ENCODE results near the gene CAPN14. TPM values are rescaled to one million over a fixed set of nuclear protein-coding genes. Genes with fewer than 3 reads are reported as not detected.

CAPN14 gene
- total and polyA plus RNA-seq, 2 experiments from 2014 or later, result 0.39 TPM; not detected in 1

DNA sequence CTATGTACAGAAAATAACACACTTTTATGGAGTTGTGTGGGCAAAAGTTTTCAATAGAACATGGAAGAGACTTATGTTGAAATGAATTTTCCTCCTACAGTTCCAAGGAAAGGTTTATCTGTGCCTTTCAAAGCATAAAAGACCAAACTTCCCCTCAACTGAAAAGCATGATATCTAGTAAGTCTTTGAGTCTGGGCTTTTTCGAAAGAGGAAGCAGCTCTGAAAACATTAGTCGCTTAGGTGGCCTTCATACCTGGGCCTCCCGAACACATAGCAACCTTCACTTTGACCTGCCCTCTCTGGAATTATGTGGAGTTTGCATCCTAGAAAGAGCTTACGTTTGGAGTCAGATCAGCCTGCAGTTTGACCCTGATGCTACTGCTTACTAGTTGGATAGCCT is 4.8 kb upstream of the CAPN14 start:
- H3K4me3 ChIP-seq, result no peak overlapping the region
- no peaks in the 10 kb centered on the region for H3K9me3 ChIP-seq (ENCODE audit: low read depth)
- no peaks in the 10 kb centered on the region for H3K36me3 ChIP-seq
- no peaks in the 10 kb centered on the region for H3K4me1 ChIP-seq (ENCODE audit: low read depth)
- DNase-seq (ENCODE audit: low read depth in 1 of 2, low spot score in 1 of 2), result no peak
- H3K27ac ChIP-seq, result no peak overlapping the region
- TF ChIP-seq, protein P1, sequence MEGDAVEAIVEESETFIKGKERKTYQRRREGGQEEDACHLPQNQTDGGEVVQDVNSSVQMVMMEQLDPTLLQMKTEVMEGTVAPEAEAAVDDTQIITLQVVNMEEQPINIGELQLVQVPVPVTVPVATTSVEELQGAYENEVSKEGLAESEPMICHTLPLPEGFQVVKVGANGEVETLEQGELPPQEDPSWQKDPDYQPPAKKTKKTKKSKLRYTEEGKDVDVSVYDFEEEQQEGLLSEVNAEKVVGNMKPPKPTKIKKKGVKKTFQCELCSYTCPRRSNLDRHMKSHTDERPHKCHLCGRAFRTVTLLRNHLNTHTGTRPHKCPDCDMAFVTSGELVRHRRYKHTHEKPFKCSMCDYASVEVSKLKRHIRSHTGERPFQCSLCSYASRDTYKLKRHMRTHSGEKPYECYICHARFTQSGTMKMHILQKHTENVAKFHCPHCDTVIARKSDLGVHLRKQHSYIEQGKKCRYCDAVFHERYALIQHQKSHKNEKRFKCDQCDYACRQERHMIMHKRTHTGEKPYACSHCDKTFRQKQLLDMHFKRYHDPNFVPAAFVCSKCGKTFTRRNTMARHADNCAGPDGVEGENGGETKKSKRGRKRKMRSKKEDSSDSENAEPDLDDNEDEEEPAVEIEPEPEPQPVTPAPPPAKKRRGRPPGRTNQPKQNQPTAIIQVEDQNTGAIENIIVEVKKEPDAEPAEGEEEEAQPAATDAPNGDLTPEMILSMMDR (IDR thresholded peaks at IDR 0.05; ENCODE audit: low read depth, low read length), result no peak
- no peaks in the 10 kb centered on the region for H3K27me3 ChIP-seq

DNA sequence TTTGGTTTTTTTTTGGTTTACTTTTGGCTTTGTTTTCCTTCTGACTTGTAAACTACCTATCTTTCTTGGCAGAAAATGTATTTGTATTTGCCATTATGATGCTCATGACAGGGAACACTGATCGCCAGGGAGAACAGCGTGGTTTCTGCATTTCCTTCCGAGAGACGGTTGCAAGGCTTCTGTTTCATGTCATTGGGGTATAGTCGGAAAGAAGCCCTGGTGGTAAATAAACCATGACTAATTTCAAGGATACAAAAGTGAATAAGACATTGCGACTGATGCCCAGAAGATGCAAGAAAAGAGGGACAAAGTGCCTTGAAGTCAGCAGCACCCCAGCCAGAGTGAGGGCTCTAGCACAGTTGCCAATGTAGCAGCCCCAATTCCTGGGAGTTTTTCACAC is 4.2 kb upstream of the CAPN14 start:
- H3K36me3 ChIP-seq, result no peaks in the 10 kb centered on the region
- H3K27ac ChIP-seq, result no peak overlapping the region
- no peaks in the 10 kb centered on the region for H3K4me1 ChIP-seq (ENCODE audit: low read depth)
- TF ChIP-seq, protein P1 (IDR thresholded peaks at IDR 0.05; ENCODE audit: low read depth, low read length), result no peak
- no peak for DNase-seq (ENCODE audit: low read depth in 1 of 2, low spot score in 1 of 2)
- no peaks in the 10 kb centered on the region for H3K27me3 ChIP-seq
- no peak overlapping the region for H3K4me3 ChIP-seq
- H3K9me3 ChIP-seq (ENCODE audit: low read depth), result no peaks in the 10 kb centered on the region

DNA sequence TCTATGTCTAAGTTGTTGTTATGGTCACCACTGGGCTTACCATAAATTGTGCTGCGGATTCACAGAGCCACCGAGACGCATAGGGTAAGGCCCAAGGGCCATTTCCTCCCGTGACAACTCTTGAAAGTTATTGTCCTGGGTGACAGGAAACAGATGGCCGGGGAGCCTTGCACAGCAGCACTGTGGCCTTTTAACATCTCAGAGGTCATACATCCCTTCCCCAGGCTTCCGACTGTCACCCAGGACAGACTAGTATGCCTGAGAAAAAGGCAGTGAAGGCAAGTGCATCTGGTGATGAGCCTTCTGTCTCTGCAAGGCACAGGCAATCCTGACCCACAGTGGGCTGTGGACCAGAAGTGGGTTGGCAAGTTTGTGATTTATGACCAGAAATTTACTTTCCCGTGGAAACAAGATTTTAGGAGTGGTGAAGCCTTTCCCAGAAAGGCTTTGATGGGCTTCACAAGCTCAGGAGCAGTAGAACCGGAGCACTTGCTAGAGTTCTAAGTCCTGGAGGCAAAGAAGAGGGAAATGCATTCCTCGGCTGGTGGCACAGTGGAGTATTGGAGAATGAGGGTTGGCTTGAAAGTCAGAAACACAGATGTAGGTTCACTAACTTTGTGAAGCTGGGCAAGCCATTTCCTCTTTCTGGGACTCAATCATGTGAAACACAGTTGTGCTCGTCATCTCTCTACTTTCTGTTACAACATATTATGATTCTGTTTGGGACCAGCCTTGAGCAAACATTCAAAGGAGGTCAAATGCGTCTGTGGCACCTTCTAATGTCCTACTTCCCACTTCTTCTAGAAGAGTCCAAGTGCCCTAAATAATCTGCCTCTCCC is 2.0 kb upstream of the CAPN14 start:
- Histone ChIP-seq H3K27me3 (no peaks in the 10 kb centered on the region), H3K36me3 (no peaks in the 10 kb centered on the region), H3K9me3 (ENCODE audit: low read depth) (no peaks in the 10 kb centered on the region), H3K4me3 (no peak overlapping the region), H3K27ac (no peak overlapping the region), H3K4me1 (ENCODE audit: low read depth) (no peaks in the 10 kb centered on the region)
- DNase-seq (ENCODE audit: low read depth in 1 of 2, low spot score in 1 of 2), result no peak
- TF ChIP-seq, protein P1 (IDR thresholded peaks at IDR 0.05; ENCODE audit: low read depth, low read length), result no peak

DNA sequence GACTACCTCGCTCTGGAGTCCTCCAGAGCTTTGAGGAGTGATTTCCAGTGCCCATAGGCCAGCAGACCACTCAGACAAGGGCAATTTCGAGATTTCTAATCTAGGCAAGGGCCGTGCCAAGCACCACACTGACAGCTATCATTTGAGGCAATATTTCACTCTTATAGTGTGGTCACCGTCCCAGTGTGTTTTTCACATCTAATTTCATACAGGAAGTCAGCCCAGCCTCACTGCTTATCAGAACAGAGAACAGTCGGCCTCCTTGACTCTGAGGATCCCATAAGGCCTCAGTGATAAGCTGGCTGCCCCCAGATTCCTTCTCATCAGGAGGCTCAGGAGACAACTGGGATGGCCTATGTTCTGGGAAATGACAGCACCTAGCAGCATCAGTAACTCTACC is 581 bp downstream of the CAPN14 start:
- Histone ChIP-seq H3K4me1 (ENCODE audit: low read depth) (no peaks in the 10 kb centered on the region), H3K27ac (no peak overlapping the region), H3K9me3 (ENCODE audit: low read depth) (no peaks in the 10 kb centered on the region), H3K27me3 (no peaks in the 10 kb centered on the region), H3K4me3 (no peak overlapping the region), H3K36me3 (no peaks in the 10 kb centered on the region)
- no peak for DNase-seq (ENCODE audit: low read depth in 1 of 2, low spot score in 1 of 2)
- TF ChIP-seq, protein P1 (IDR thresholded peaks at IDR 0.05; ENCODE audit: low read depth, low read length), result no peak

DNA sequence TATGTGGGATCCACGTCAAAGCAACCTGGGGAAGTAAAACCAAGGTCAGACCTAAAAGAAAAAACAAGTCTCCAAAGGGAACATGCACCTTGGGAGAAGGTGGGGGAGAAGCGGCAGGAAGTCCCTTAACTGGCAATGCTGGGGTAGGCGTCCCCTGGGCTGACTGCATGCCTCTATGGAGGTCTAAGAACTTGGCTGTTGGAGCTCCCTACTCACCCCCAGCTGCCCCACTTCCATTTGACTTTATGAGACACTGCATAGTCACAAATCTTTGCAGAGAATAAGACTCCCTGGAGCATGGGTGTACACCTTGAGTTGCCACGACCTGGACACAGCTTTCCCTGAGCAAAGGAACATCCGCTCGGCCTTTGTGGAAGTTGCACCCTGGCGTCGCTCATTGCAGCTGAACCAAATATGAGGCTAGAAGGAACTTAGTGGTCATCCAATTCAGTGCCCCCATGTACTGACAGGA is 2.8 kb downstream of the CAPN14 start:
- TF ChIP-seq, protein P1 (IDR thresholded peaks at IDR 0.05; ENCODE audit: low read depth, low read length), result no peak
- Histone ChIP-seq H3K27me3 (no peaks in the 10 kb centered on the region), H3K9me3 (ENCODE audit: low read depth) (no peaks in the 10 kb centered on the region), H3K36me3 (no peaks in the 10 kb centered on the region), H3K27ac (no peak overlapping the region), H3K4me3 (no peak overlapping the region), H3K4me1 (ENCODE audit: low read depth) (no peaks in the 10 kb centered on the region)
- no peak for DNase-seq (ENCODE audit: low read depth in 1 of 2, low spot score in 1 of 2)
